ENCODE data around the gene FBXO17.

GRCh38 chr19:39007096-39007495 lies 31.6 kb upstream of the FBXO17 start:
- TF ChIP-seq POLR2A (IDR thresholded peaks at IDR 0.05; ENCODE audit: low read depth, low read length): no peak
- TF ChIP-seq, protein P1, sequence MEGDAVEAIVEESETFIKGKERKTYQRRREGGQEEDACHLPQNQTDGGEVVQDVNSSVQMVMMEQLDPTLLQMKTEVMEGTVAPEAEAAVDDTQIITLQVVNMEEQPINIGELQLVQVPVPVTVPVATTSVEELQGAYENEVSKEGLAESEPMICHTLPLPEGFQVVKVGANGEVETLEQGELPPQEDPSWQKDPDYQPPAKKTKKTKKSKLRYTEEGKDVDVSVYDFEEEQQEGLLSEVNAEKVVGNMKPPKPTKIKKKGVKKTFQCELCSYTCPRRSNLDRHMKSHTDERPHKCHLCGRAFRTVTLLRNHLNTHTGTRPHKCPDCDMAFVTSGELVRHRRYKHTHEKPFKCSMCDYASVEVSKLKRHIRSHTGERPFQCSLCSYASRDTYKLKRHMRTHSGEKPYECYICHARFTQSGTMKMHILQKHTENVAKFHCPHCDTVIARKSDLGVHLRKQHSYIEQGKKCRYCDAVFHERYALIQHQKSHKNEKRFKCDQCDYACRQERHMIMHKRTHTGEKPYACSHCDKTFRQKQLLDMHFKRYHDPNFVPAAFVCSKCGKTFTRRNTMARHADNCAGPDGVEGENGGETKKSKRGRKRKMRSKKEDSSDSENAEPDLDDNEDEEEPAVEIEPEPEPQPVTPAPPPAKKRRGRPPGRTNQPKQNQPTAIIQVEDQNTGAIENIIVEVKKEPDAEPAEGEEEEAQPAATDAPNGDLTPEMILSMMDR (IDR thresholded peaks at IDR 0.05; ENCODE audit: extremely low read depth in 1 of 2, insufficient read depth in 1 of 2, low read depth in 1 of 2, low read length in 2 of 2): no peak
- no peak for TF ChIP-seq EZH2 (IDR thresholded peaks at IDR 0.05; ENCODE audit: borderline replicate concordance, low read depth, low read length, severe bottlenecking)
- no peak for TF ChIP-seq GATA2 (IDR thresholded peaks at IDR 0.05; ENCODE audit: insufficient read depth, insufficient read length, low read depth, low read length)
- no peak for TF ChIP-seq POLR2AphosphoS5 (IDR thresholded peaks at IDR 0.05; ENCODE audit: insufficient read depth, low read depth, low read length)
- no peak for TF ChIP-seq JUN (IDR thresholded peaks at IDR 0.05; ENCODE audit: borderline replicate concordance, insufficient read depth, insufficient read length, low read depth)
- TF ChIP-seq MYC (IDR thresholded peaks at IDR 0.05; ENCODE audit: low read depth, low read length): no peak

Data from endothelial cell of umbilical vein (primary cell).